ENCODE data around the gene MBLAC1.
A peak's percentile ranks its signal among the peaks of the same experiment; 100 is the strongest.

The MBLAC1 gene

DNA sequence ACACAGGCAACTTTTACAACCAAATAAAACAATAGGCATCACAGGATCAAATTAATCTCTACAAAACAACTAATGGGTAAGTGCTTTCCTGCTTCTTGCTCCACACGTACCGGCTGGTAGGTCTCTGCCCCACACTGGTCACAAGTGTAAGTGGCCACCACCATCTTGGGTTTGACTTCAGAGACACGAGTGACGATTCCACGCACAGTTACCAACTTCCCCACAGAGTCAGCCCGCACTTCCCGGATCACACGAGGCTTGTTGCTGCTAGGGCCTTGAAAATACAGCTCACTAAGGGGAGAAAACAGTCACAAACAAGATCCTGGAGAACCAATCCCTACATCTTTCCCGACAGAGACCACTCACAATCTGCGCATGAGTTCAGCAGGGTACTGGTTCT is 27.9 kb upstream of the MBLAC1 start:
- no peak for DNase-seq

DNA sequence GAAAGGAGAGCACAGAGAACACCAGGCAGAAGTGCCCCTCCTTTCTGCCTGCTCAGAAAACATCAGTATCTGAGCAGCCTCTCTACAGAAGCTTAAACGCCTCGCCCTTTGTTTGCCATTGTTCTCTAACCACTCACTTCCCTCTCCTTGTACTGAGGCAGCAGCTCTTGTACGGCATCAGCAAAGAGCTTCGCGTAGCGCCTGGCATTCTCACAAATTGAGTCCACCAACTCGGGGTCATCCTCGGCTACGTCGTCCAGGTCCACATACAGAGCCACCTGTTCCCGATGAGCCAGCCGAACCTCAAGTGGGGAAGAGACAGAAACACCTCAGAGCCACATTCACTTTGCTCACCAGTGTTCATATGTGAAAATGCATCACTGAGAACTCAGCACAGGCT is 27.3 kb upstream of the MBLAC1 start:
- no peak for DNase-seq

DNA sequence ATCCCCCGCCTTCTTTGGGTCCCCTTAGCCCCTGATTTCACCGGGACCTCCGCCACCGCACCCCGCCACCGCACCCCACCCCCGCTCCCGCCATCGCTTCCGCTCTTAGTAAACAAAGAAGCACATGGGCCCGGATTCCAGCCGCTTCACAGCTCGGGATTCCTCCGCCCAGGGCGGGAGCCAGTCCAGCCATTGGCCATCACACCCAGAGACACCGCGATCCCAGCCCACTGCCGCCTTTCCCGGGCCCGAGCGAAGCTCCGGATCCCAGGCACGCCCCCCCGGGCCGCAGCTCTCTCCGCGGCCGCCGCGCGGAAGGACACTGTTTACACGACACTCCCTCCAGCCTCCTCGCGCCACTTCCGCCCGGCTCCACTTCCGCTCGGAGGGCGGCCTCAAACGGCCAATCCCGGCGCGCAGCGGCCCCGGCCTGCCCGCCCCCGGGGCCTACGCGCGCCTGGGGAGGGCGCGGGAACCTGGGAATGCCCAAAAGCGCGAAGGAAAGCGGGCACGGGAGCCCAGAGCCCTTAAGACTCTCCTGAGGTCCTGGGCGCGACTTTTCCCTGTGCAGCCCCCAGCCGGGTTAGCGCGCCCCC is 26.2 kb upstream of the MBLAC1 start:
- DNase-seq, result peak; percentile 96

DNA sequence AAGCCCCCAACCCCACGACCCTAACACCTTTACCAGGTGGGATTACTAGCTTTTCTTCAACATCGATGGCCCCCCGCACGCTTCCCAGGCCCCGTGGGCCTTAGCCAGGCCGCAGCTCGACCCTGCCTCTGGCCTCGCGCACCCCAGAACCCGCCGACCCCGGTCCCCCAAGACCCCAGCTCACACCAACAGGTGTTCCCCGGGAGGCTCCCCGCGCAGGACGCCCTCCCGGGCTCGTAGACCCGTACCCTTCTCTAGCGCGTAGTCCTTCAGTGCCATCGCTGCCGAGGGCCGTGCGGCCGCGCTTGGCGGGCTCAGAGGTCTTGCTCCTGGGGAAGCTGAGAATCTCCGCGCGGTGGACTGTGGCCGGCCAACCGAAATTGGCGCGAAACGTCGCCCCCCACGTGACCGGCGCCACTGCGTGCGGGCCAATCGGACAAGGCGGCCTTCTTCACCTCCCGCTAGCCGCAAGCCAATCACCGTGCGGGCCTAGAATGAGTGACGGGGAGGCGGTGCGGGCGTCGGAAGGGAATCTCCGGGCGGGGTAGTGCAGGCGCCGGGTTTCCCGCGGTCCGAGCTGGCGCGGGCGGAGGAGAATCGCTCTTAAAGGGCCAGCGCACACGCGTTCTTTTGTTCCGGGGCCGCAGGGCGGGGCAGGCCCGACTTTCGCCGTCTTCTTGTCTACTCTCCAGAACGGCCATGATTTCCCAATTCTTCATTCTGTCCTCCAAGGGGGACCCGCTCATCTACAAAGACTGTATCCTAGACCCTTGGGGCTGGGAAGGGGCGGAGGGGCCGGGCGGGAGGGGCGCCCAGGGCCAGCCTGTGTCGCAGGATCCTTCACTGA is 25.5 kb upstream of the MBLAC1 start, which contains the start of the genes AP4M1 and MCM7:
AP4M1 (plus strand) TSS at position 628 of the 847 bp plus-strand sequence; CDS start at position 700, 72 bp downstream.
MCM7 (minus strand) TSS at position 382 of the 847 bp plus-strand sequence; CDS start at position 279, 103 bp downstream.
- DNase-seq, result peak; percentile 99

DNA sequence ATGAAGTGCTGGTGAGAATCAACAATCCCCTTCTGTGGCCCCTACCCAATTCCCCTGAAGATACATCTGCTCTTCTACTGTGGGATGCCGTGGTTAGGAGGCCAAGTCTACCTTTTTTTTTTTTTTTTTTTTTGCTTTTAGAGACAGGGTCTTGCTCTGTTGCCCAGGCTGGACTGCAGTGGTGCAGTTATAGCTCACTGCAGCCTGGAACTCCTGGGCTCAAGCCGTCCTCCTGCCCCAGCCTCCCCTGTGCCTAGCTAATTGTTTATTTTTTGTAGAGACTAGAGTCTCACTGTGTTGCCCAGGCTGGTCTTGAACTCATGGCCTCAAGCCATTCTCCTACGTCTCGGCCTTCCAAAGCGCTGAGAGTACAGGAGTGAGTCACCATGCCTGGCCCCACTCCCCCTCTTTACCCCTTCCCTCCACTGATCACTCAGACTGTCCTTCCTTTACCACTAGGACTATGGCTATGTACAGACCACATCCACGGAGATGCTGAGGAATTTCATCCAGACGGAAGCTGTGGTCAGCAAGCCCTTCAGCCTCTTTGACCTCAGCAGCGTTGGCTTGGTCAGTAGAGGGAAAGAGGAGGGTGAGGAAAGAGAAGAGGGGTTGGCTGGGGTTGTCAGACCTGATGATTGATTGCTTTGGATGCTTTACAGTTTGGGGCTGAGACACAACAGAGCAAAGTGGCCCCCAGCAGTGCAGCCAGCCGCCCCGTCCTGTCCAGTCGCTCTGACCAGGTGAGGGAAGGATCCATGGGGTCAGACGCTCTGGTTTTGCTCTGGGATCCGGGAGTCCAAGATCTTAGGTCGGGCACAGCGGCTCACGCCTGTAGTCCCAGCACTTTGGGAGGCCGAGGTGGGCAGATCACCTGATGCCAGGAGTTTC is 23.6 kb upstream of the MBLAC1 start:
- DNase-seq, result no peak

DNA sequence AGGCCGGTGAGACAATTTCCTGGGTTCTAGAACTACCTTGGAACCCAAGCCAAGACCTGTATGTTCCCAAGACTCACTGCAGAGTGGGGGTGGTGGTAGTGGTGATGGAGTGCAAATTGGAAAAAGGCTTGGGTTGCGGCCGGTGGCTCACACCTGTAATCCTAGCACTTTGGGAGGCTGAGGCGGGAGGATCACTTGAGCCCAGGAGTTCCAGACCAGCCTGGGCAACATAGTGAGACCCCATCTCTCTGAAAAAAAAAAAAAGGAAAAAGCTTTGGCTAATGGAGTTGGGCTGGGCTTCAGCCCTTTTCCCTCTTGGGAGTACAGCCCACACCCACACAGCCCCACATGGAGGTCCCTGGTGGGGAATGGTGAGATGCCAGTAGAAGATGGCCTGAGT is 21.2 kb upstream of the MBLAC1 start:
- DNase-seq, result no peak

DNA sequence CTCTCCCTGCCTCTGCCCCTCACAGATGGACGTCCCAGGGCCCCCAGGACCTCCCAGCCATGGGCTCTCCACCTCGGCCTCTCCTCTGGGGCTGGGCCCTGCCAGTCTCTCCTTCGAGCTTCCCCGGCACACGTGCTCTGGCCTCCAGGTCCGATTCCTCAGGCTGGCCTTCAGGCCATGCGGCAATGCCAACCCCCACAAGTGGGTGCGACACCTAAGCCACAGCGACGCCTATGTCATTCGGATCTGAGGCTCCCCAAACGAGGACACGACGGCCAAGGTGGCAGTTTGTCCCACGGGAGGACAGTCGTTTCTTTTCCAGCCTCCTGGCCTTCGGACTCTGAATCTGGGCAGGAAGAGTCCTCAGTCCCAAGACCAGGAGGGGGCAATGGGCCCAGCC is 20.1 kb upstream of the MBLAC1 start:
- DNase-seq, result no peak

DNA sequence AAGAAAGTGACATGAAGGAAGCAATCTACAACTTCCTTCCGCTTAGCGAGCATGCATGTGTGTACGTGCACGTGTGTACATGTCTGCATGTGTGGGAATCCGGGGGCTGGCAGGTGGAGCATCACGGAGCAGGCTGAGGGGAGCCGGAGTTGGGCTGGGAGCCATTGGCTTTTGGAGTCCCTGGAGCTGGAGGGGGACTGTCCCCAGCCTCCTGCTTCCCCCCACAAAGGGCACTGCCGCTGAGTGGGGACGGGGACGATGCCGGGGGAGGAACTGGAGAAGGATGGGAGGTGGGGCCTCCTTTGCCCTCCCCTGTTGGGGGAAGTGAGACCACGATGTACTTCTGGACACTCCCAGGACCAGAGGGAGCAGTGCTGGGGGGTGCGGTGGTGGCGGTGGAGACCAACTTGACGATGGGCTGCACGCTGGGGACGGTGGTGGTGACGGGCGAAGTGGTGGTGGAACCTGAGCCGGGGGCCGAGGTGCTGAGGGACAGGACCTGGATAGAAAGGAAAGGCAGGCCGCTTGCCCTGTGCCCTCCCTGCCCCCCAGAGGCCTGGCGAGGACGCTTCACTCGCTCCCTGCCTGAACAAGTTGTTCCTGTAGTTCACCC is 19.5 kb upstream of the MBLAC1 start:
- DNase-seq, result no peak

DNA sequence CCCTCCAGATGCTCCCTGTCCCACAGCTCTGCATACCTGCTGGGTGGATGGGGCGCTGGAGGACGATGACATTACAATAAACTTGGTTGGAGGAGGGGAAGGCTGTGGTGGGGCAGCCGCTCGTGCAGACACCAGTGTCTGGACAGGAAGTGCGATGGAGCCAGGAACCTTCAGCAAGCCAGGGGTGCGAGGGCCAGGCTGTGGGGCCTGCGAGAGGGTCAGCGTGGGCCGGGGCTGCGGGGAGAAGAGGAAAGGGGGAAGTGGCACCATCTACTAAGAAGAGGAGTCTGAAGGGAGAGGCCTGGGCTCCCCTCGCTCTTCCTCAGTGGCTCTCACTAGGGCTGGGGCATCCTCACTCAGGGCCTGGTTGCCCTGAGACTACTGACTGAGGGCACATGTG is 18.9 kb upstream of the MBLAC1 start:
- DNase-seq, result no peak

DNA sequence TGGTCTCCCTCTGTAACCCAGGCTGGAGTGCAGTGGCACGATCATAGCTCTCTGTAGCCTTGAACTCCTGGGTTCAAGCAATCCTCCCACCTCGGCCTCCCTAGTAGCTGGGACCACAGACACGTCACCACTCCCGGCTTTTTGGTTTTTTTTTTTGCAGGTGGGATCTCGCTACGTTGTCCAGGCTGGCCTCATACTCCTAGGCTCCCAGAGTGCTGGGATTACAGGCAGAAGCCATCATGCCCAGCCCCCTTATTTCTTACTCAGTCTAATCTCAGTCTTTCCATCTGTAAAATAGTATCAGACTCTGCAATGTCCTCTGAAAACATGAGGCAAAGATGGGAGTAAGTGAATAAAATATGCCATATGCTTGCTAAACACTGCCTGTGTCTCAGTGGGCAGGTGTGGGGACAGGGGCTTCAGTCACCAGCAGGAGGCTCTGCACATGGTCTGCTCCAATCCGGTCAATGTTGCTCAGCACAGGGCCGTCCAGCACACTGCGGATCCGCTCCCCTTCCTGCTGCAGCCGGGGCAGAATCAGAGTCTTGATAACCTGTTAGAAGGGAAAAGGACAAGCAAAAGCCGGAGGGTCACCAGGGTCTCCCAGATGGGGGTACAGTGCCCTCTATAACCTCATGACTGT is 17.1 kb upstream of the MBLAC1 start:
- no peak for DNase-seq

DNA sequence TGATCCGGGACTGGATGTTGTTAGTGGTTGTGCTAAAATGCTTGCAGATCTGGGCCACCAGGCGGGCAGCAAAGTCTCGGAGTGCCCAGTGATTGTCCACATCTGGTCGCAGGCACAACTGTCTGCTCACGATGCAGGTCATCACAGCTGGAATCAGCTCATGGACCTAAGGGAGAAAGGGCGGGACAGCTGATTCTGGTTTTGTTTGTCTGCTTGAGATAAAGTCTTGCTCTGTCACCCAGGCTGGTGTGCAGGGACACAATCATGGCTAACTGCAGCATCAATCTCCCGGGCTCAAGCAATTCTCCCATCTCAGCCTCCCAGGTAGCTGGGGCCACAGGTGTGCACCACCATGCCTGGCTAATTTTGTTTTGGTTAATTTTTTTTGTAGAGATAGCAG is 15.6 kb upstream of the MBLAC1 start:
- no peak for DNase-seq

DNA sequence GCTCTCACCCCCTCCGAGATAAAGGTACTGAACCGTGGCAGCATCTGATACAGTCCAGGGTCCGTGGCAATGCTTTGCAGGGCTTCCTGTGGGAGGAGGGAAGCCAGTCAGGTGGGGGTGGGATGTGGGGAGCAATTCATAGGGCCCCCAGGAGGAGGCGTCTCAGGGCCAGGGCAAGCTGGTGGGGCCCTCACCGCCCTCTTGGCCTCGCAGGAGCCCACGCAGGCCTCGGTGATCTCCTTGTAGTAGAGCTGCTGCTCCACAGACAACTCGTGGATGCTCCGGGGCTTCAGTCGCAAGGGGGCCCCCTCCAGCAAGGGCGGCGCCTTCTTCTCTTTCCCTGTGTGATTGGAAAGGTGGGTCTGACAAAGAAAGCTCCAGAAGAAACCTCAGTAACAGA is 14.9 kb upstream of the MBLAC1 start:
- no peak for DNase-seq

DNA sequence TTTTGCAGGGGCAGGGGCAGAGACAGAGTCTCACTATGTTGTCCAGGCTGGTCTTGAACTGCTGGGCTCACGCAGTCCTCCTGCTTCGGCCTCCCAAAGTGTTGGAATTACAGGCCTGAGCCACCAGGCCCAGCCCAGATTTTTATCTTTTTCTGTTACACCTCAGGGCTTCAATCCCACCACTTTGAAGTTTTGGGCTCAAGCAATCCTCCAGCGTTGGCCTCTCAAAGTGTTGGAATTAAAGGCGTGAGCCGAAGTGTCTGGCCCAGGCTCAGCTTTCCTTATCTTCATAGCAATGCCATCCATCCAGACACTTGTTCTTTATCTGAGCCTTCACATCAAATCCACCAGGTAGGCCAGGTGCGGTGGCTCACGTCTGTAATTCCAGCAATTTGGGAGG is 11.7 kb upstream of the MBLAC1 start:
- no peak for DNase-seq

DNA sequence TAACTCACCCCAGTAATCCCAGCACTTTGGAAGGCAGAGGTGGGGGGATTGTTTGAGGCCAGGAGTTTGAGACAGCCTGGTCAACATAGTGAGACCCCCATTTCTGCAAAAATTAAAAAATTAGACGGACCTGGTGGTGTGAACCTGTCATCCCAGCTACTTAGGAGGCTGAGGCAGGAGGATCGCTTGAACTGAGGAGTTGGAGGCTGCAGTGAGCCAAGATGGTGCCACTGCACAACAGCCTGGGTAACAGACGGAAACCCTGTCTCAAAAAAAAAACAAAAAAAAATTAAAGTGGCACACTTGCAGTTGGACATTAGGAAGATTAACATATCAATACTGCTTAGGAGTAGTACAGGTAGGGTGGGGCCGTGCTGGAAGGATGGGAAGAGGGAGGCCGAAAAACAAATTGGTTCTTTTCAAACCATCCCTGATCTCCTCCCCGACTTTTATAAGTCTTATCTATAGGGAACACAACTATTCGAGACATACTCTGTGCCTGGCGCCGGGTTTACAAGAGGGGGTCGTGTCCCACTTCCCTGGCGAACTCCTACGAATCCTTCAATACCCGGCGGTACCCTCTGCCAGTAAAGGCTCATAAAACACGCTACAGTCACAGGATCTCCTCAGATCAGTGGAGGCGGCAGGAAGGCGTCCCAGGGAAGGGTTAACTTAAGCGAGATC is 8.2 kb upstream of the MBLAC1 start:
- DNase-seq, result no peak

DNA sequence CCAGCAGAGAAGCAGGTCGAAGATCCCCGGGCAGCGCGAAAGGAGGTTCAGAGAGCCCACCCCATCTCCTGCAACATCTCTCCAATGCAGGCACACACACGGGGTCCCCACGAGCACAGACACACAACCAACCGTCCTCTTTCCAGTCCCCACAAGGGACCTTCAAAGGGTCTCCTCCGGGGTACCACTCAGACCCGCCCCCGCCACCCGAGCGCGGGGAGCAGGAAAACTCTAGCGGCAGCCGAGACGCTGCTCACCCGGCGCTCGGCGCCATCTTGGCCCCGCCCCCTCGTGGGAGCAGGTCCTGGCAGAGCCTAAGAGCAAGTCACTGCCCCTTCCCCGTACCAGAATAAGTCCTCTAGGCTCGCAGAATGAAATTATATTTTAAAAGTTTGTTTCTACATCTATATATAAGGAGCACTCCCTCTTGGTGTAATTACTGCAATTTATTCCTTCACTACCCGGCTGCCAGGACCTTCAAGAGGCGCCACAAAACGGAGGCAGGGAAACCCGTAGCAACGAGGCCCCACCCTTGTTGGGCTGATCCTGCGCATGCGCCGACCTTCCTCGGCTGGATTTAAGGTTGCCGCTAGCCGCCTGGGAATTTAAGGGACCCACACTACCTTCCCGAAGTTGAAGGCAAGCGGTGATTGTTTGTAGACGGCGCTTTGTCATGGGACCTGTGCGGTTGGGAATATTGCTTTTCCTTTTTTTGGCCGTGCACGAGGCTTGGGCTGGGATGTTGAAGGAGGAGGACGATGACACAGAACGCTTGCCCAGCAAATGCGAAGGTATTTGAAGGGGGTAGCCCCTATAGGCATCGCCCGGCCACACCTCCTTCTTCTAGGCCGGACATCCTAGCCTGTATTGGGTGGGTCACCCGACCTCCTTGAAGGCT is 7.4 kb upstream of the MBLAC1 start, which contains the start of the genes CNPY4 and TAF6:
CNPY4 (plus strand) TSS at position 563 of the 898 bp plus-strand sequence; CDS start at position 674, 111 bp downstream.
TAF6 (minus strand) TSS at position 287 of the 898 bp plus-strand sequence. CDS start 5,149 bp downstream, outside the sequence.
- peak; percentile 97 for DNase-seq

DNA sequence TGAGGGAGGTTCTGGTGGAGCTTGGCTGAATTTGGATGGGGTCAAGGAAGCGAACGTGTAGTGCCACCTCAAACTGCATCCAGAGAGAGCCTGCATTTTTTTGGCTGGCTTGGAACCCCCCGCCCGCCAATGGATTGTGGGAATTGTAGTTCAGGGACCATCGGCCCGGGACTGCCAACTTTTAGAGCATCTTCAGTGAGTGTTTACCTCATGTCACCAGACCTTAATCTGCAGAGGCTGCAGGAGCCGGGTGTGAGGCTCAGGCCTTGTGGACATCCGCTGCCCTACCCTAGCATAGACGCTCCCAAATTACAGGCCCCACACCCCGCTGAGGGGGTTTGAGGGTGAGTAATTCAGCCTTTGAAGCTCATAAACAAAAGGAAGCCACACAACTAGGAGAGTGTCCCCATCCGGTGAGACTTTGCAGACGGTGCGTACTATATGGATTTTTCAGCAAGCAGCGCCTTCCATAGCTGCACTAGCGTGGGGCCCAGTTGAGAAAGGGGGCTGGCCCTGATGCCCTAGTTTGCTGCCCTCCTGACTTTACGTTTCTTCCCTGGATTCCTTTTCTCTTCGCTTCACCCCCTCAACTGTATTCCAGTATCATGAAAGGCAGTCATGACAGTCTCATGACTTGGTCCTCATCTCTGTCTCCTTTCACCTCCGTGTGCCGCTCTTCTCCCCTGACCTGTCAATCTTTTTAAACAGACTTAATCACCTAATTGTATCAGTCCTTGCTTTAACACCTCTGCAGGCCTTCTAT is 6.6 kb upstream of the MBLAC1 start:
- peak; percentile 86 for DNase-seq

DNA sequence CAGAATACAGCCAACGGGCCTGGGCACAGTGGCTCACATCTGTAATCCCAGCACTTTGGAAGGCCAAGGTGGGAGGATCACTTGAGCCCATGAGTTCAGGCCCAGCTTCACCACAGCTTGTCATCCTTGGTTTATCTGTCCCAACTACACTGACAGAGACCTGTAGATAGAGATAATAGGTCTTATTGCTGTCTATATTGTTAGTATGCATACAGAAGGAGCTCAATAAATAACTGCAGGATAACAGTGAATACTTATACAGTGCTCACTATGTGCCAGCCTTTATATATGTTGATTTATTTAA is 6.1 kb upstream of the MBLAC1 start:
- DNase-seq, result no peak

DNA sequence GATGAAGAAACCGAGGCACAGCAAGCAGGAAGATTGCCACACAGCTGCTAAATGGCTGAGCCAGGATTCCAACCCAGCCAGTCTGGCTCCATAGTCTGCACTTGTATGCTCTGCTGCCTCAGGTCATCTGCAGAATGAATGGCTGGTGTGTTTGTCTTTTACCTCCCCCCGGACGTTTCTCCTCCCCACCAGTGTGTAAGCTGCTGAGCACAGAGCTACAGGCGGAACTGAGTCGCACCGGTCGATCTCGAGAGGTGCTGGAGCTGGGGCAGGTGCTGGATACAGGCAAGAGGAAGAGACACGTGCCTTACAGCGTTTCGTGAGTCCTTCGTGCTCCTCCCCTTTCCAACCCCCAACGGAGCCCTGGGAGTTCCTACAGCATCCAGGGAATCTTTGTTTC is 4.7 kb upstream of the MBLAC1 start:
- DNase-seq, result no peak

DNA sequence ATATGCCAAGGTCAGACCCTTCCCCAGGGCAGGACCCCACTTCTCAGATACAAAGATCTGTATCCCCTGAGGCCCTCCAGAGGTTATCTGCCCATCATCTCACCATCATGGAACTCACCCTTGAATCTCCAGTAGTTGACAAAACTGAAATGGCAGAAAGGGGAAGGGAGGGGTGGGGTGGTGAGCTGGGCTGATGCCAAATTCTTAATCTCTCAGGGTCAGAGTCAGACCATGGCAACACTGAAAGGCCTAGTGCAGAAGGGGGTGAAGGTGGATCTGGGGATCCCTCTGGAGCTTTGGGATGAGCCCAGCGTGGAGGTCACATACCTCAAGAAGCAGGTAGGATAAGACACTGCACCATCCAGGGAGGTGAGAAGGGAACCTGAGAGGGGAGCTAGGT is 4.2 kb upstream of the MBLAC1 start:
- no peak for DNase-seq
